HEK293 (cell line): ENCODE results near the gene TSC22D3.

ENCODE experiments used
- BCL6B ChIP-seq: fragments of 450-650 bp; formaldehyde crosslinking; IDR thresholded peaks from 2 replicates; pipeline ENCODE4 v1.5.1; 2017; ENCODE audit warnings: missing biosample characterization, missing genetic modification characterization
- FEZF1 ChIP-seq: fragments of 450-650 bp; formaldehyde crosslinking; IDR thresholded peaks from 2 replicates; pipeline ENCODE4 v1.5.1; 2016; ENCODE audit warnings: missing biosample characterization, missing genetic modification characterization
- GLIS1 ChIP-seq: fragments of 450-650 bp; formaldehyde crosslinking; IDR thresholded peaks from 2 replicates; pipeline ENCODE4 v1.5.1; 2016; ENCODE audit warnings: missing biosample characterization, missing genetic modification characterization
- OSR2 ChIP-seq: fragments of 450-650 bp; formaldehyde crosslinking; IDR thresholded peaks from 2 replicates; pipeline ENCODE4 v1.5.1; 2016; ENCODE audit warnings: missing biosample characterization, missing genetic modification characterization
- OVOL3 ChIP-seq: fragments of 450-650 bp; formaldehyde crosslinking; IDR thresholded peaks from 2 replicates; pipeline ENCODE4 v1.5.1; 2016; ENCODE audit warnings: missing biosample characterization, missing genetic modification characterization
- PRDM10 ChIP-seq: fragments of 450-650 bp; formaldehyde crosslinking; IDR thresholded peaks from 2 replicates; pipeline ENCODE4 v1.5.1; 2016; ENCODE audit warnings: missing biosample characterization, missing genetic modification characterization
- SETDB1 ChIP-seq: IDR thresholded peaks from one replicate; pipeline ENCODE4 v1.6.1; 2017; ENCODE audit warnings: mild to moderate bottlenecking, low read length, moderate library complexity, mixed read lengths; ENCODE audit not compliant: insufficient read length
- TRIM28 ChIP-seq: IDR thresholded peaks from 2 replicates; pipeline ENCODE4 v1.6.1; 2011; ENCODE audit warnings: low read length, control low read depth, borderline replicate concordance
- ZBTB1 ChIP-seq: fragments of 450-650 bp; formaldehyde crosslinking; IDR thresholded peaks from 2 replicates; pipeline ENCODE4 v1.5.1; 2016; ENCODE audit warnings: missing biosample characterization, missing genetic modification characterization
- ZNF140 ChIP-seq: fragments of 450-650 bp; formaldehyde crosslinking; IDR thresholded peaks from 2 replicates; pipeline ENCODE4 v1.5.1; 2016; ENCODE audit warnings: missing biosample characterization, missing genetic modification characterization
- ZNF19 ChIP-seq: fragments of 450-650 bp; formaldehyde crosslinking; IDR thresholded peaks from 2 replicates; pipeline ENCODE4; 2016; ENCODE audit warnings: missing biosample characterization, missing genetic modification characterization, low read depth
- ZNF521 ChIP-seq: fragments of 450-650 bp; formaldehyde crosslinking; IDR thresholded peaks from 2 replicates; pipeline ENCODE4 v1.5.1; 2017; ENCODE audit warnings: missing biosample characterization, mild to moderate bottlenecking, missing genetic modification characterization
- ZNF600 ChIP-seq: fragments of 450-650 bp; formaldehyde crosslinking; IDR thresholded peaks from 2 replicates; pipeline ENCODE4 v1.5.1; 2016; ENCODE audit warnings: missing biosample characterization, missing genetic modification characterization
- ZNF785 ChIP-seq: fragments of 450-650 bp; formaldehyde crosslinking; IDR thresholded peaks from 2 replicates; pipeline ENCODE4 v1.5.1; 2016; ENCODE audit warnings: missing biosample characterization, missing genetic modification characterization
- ZNF843 ChIP-seq: fragments of 450-650 bp; formaldehyde crosslinking; IDR thresholded peaks from 2 replicates; pipeline ENCODE4 v1.5.1; 2016; ENCODE audit warnings: missing biosample characterization, missing genetic modification characterization
- ZSCAN16 ChIP-seq: fragments of 450-650 bp; formaldehyde crosslinking; IDR thresholded peaks from 2 replicates; pipeline ENCODE4 v1.5.1; 2016; ENCODE audit warnings: missing biosample characterization, missing genetic modification characterization
- ZXDB ChIP-seq: fragments of 450-650 bp; formaldehyde crosslinking; IDR thresholded peaks from 2 replicates; pipeline ENCODE4 v1.5.1; 2016; ENCODE audit warnings: missing biosample characterization, missing genetic modification characterization
- TF ChIP-seq, protein P1 (sequence below): fragments of 450-650 bp; formaldehyde crosslinking; IDR thresholded peaks from 2 replicates; pipeline ENCODE4 v1.5.1; 2016; ENCODE audit warnings: missing biosample characterization, missing genetic modification characterization
- TF ChIP-seq, protein P2 (sequence below): fragments of 450-650 bp; IDR thresholded peaks from 2 replicates; pipeline ENCODE4 v1.5.1; 2018; ENCODE audit warnings: missing biosample characterization, mild to moderate bottlenecking, missing genetic modification characterization
- TF ChIP-seq, protein P3 (sequence below): fragments of 450-650 bp; formaldehyde crosslinking; IDR thresholded peaks from 2 replicates; pipeline ENCODE4 v1.5.1; 2016; ENCODE audit warnings: missing biosample characterization, missing genetic modification characterization

The TSC22D3 gene

GRCh38 chrX:107721966-107722707, 53.5 kb downstream of the TSC22D3 start (continued):
- TF ChIP-seq SETDB1 = no peak
- 0 out of 2 replicates have a peak, but pooled peaks have one; percentile 13 for TF ChIP-seq OSR2 (tag by site-specific recombination)
- 0 out of 2 replicates have a peak, but pooled peaks have one; percentile 14 for TF ChIP-seq ZNF600
- 0 out of 2 replicates have a peak, but pooled peaks have one; percentile 27 for TF ChIP-seq FEZF1 (tag by site-specific recombination)
- no peak for TF ChIP-seq OVOL3 (tag by site-specific recombination)
- no peak for TF ChIP-seq ZNF785
- TF ChIP-seq ZNF19 (tag by site-specific recombination) = no peak
- TF ChIP-seq ZNF521 (tag by site-specific recombination) = no peak
- TF ChIP-seq, protein P1, sequence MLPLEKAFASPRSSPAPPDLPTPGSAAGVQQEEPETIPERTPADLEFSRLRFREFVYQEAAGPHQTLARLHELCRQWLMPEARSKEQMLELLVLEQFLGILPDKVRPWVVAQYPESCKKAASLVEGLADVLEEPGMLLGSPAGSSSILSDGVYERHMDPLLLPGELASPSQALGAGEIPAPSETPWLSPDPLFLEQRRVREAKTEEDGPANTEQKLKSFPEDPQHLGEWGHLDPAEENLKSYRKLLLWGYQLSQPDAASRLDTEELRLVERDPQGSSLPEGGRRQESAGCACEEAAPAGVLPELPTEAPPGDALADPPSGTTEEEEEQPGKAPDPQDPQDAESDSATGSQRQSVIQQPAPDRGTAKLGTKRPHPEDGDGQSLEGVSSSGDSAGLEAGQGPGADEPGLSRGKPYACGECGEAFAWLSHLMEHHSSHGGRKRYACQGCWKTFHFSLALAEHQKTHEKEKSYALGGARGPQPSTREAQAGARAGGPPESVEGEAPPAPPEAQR (tag by site-specific recombination) = no peak
- no peak for TF ChIP-seq ZNF140
- 0 out of 2 replicates have a peak, but pooled peaks have one; percentile 16 for TF ChIP-seq ZXDB (tag by site-specific recombination)
- TF ChIP-seq ZBTB1 (tag by site-specific recombination) = no peak
- TF ChIP-seq ZSCAN16 = no peak
- TF ChIP-seq, protein P2, sequence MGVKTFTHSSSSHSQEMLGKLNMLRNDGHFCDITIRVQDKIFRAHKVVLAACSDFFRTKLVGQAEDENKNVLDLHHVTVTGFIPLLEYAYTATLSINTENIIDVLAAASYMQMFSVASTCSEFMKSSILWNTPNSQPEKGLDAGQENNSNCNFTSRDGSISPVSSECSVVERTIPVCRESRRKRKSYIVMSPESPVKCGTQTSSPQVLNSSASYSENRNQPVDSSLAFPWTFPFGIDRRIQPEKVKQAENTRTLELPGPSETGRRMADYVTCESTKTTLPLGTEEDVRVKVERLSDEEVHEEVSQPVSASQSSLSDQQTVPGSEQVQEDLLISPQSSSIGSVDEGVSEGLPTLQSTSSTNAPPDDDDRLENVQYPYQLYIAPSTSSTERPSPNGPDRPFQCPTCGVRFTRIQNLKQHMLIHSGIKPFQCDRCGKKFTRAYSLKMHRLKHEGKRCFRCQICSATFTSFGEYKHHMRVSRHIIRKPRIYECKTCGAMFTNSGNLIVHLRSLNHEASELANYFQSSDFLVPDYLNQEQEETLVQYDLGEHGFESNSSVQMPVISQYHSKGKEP (tag by site-specific recombination) = no peak
- no peak for TF ChIP-seq BCL6B (tag by site-specific recombination)
- peak; percentile 60 for TF ChIP-seq PRDM10
- TF ChIP-seq GLIS1 = peak; percentile 80
- 0 out of 2 replicates have a peak, but pooled peaks have one; percentile 42 for TF ChIP-seq TRIM28
- 0 out of 2 replicates have a peak, but pooled peaks have one; percentile 29 for TF ChIP-seq ZNF843 (tag by site-specific recombination)
- TF ChIP-seq, protein P3, sequence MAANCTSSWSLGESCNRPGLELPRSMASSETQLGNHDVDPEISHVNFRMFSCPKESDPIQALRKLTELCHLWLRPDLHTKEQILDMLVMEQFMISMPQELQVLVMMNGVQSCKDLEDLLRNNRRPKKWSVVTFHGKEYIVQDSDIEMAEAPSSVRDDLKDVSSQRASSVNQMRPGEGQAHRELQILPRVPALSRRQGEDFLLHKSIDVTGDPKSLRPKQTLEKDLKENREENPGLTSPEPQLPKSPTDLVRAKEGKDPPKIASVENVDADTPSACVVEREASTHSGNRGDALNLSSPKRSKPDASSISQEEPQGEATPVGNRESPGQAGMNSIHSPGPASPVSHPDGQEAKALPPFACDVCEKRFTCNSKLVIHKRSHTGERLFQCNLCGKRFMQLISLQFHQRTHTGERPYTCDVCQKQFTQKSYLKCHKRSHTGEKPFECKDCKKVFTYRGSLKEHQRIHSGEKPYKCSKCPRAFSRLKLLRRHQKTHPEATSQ (tag by site-specific recombination) = no peak
